IPS DF 6.9 (cell line): Measurements from ENCODE around the gene ZBTB8A.
"Not testable (repeated sequence)": the region's sequence is repeated elsewhere in the genome, so short reads cannot be mapped to it uniquely, and the experiment has no call there.

Experiments
- DNase-seq: peaks from one replicate; pipeline ENCODE4 v3.0.0-alpha.2; 2013; ENCODE audit warnings: low read depth, low spot score
- H3K27ac ChIP-seq: one replicate; pipeline ENCODE4 v1.5.1; 2013; ENCODE audit warnings: low read length, control low read depth
- H3K27me3 ChIP-seq: 2 replicates; pipeline ENCODE4 v1.6.1; 2013; ENCODE audit warnings: mild to moderate bottlenecking, low read length; ENCODE audit not compliant: control insufficient read depth, insufficient read depth
- H3K36me3 ChIP-seq: 2 replicates; pipeline ENCODE4 v1.6.1; 2013; ENCODE audit warnings: low read length; ENCODE audit not compliant: control insufficient read depth, insufficient read depth
- H3K4me1 ChIP-seq: 2 replicates; pipeline ENCODE4 v1.6.1; 2013; ENCODE audit warnings: low read length; ENCODE audit not compliant: control insufficient read depth, insufficient read depth
- H3K4me3 ChIP-seq: 2 replicates; pipeline ENCODE4 v1.5.1; 2013; ENCODE audit warnings: mild to moderate bottlenecking, low read length
- H3K9me3 ChIP-seq: 2 replicates; pipeline ENCODE4 v1.6.1; 2013; ENCODE audit warnings: low read length, inconsistent platforms; ENCODE audit not compliant: control insufficient read depth, insufficient read depth
- WGBS: extraction: QIAGEN DNeasy Blood & Tissue Kit; methylation state at CpG from one replicate; pipeline ENCODE4 v1.1.7; 2013; ENCODE audit warnings: mixed read lengths, missing lambda C conversion rate; ENCODE audit not compliant: insufficient read length, insufficient coverage; 5-methylcytosine and 5-hydroxymethylcytosine counted together

The ZBTB8A gene

DNA sequence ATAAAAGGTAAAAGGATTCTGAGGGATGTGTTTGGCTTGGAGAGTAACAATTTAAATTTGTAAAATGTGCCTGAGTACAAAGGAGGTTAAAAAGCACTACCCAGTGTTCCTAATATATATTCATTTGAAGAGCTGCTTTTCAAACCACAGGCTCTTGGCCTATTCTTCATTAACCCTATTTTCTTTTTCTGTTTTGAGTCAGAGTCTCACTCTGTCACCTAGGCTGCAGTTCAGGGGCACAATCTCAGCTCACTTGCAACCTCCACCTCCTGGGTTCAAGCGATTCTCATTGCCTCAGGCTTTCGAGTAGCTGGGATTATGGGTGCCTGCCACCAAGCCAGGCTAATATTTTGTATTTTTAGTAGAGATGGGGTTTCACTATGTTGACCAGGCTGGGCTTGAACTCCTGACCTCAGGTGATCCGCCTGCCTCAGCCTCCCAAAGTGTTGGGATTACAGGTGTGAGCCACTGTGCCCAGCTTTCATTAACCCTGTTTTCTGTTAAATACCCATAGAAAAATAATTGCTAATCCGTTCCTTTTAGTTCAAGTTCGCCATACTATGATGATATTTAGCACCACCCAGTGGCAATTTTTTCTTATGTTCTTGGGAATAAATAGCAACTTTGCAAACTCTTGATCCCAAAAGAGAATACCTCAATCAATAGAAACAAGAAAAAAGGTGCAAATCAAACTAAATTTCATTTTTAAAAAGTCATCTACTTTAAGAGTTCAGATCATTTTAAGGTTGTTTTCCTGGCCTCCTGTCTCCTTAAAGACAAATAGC is 80.7 kb downstream of the ZBTB8A start:
- no peaks in the 10 kb centered on the region for H3K4me1 ChIP-seq
- WGBS: no CpG with 5 or more reads among the region's 5 CpGs
- no peaks in the 10 kb centered on the region; the same call in 1 of the 2 replicates for H3K36me3 ChIP-seq
- H3K27me3 ChIP-seq: no peaks in the 10 kb centered on the region
- H3K27ac ChIP-seq: no peak overlapping the region
- H3K4me3 ChIP-seq: no peak overlapping the region
- no peak for DNase-seq
- H3K9me3 ChIP-seq: no peaks in the 10 kb centered on the region

- H3K4me3 ChIP-seq: no peak overlapping the region
- WGBS: no CpG with 5 or more reads among the region's 2 CpGs
- H3K27me3 ChIP-seq: no peaks in the 10 kb centered on the region
- no peak for DNase-seq
- no peak overlapping the region for H3K27ac ChIP-seq
- no peaks in the 10 kb centered on the region for H3K4me1 ChIP-seq
- no peaks in the 10 kb centered on the region; the same call in 1 of the 2 replicates for H3K36me3 ChIP-seq
- H3K9me3 ChIP-seq: no peaks in the 10 kb centered on the region
Observed at GRCh38 chr1:32622205-32622604, 83.0 kb downstream of the ZBTB8A start.

DNA sequence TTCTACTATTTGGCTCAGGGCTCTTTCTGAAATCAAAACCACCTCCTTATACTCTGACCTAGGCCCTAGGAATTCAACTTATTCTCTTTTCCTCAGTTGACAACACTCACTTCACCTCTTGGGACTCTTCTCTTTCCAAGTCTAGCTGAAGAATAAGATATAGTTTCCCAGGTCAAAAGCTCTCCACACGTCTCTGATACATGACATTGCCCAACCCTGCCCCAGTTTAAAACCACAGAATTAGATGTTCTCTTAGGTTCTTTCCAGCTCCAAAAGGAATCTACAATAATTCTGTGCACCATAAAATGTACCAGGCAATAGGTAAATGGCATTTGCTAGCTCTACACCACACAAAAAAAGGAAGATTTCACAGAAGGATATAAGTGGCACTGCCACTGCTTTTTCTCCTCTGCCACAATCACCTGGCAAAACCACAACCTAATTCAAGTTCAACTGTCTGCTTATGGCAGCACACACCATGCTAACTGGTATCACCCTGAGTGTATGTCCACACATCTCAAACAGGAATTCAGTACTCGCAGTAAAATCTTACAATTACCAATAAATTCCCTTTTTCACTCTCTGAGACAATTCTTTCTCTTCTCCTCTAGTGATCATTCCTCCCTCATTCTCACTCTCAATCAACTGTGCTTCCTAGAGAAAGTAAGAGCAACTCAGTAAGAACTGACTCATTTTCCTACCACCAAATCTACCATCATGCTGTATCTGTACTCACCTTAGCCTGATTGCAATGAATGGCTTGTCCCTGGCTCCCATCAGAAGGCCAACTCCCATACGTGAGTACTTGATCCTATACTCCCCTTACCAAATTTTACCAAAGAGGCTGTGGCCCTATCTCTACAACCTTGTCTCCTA is 83.8 kb downstream of the ZBTB8A start:
- no peak for DNase-seq
- no peaks in the 10 kb centered on the region for H3K27me3 ChIP-seq
- no peaks in the 10 kb centered on the region for H3K4me1 ChIP-seq
- no peaks in the 10 kb centered on the region; the same call in 1 of the 2 replicates for H3K36me3 ChIP-seq
- no peak overlapping the region for H3K27ac ChIP-seq
- H3K4me3 ChIP-seq: no peak overlapping the region
- no peaks in the 10 kb centered on the region for H3K9me3 ChIP-seq
- WGBS: 100% methylated on average over 1 of the region's 3 CpGs

DNA sequence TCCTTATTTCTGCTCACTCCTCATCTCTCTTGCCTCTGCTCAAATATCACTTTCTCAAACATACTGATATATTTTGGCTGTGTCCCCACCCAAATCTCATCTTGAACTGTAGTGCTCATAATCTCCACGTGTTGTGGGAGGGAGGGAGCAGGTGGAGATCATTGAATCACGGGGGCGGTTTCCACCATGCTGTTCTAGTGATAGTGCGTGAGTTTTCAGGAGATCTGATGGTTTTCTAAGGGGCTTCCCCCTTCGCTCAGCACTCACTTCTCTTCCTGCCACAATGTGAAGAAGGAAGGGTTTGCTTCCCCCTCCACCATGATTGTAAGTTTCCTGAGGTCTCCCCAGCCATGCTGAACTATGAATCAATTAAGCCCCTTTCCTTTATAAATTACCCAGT is 84.5 kb downstream of the ZBTB8A start:
- Histone ChIP-seq H3K9me3 (no peaks in the 10 kb centered on the region), H3K4me3 (no peak overlapping the region), H3K27me3 (no peaks in the 10 kb centered on the region), H3K27ac (no peak overlapping the region), H3K36me3 (peaks cover 2% of the 10 kb centered on the region; the same call in 1 of the 2 replicates), H3K4me1 (no peaks in the 10 kb centered on the region)
- WGBS: no CpG with 5 or more reads among the region's 5 CpGs
- no peak for DNase-seq

DNA sequence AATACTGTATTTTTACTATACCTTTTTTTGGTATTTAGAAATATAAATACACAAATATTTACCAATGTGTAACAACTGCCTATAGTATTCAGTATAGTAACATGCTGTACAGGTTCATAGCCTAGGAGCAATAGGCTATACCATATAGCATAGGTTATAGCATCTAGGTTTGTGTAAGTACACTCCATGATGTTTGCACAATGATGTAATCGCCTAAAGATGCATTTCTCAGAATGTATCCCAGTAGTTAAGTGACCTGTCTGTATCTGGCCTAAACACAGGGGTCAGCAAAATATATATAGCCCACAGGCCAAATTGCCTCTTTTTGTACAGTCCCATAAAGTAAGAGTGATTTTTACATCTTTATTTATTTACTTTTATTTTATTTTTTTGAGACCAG is 86.9 kb downstream of the ZBTB8A start:
- Histone ChIP-seq H3K4me3 (no peak overlapping the region), H3K4me1 (no peaks in the 10 kb centered on the region), H3K27ac (no peak overlapping the region), H3K27me3 (no peaks in the 10 kb centered on the region), H3K36me3 (peaks cover 5% of the 10 kb centered on the region; the same call in 1 of the 2 replicates), H3K9me3 (no peaks in the 10 kb centered on the region)
- DNase-seq: no peak
- no CpG with 5 or more reads among the region's 1 CpG for WGBS

GRCh38 chr1:32627596-32628162 is 88.5 kb downstream of the ZBTB8A start:
- peaks cover 5% of the 10 kb centered on the region; the same call in 1 of the 2 replicates for H3K36me3 ChIP-seq
- no CpG with 5 or more reads among the region's 11 CpGs for WGBS
- H3K27ac ChIP-seq: no peak overlapping the region
- H3K27me3 ChIP-seq: no peaks in the 10 kb centered on the region
- no peak for DNase-seq
- H3K9me3 ChIP-seq: no peaks in the 10 kb centered on the region
- no peak overlapping the region for H3K4me3 ChIP-seq
- peaks cover 2% of the 10 kb centered on the region; the same call in 1 of the 2 replicates for H3K4me1 ChIP-seq

- not testable (repeated sequence) for H3K4me3 ChIP-seq, H3K9me3 ChIP-seq, H3K27ac ChIP-seq, DNase-seq, H3K36me3 ChIP-seq, H3K27me3 ChIP-seq, H3K4me1 ChIP-seq
- WGBS: no CpG with 5 or more reads among the region's 4 CpGs
Observed at GRCh38 chr1:32630173-32630572, 90.9 kb downstream of the ZBTB8A start.

DNA sequence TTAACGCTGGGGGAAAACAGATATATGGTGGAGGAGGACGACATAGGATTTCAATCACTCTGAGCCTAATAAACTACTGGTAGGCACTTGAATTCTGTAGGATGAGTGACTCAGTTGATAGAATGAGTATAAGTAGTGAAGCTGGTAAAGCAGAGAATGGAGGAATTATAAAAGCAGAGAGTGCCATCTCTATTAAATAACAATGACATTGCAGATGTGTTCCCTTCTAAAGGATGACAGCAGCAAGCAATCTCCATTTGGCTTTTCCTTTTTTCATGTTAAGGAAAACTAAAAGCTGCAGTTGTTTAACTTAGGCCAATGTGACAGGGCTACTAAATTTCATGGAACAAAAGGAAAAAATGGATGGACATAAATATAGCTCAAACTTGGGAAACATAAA is 93.6 kb downstream of the ZBTB8A start:
- no CpG with 5 or more reads among the region's 2 CpGs for WGBS
- H3K9me3 ChIP-seq: no peaks in the 10 kb centered on the region
- H3K27me3 ChIP-seq: no peaks in the 10 kb centered on the region
- H3K36me3 ChIP-seq: peaks cover 5% of the 10 kb centered on the region; the same call in 1 of the 2 replicates
- H3K4me3 ChIP-seq: no peak overlapping the region
- no peak for DNase-seq
- H3K27ac ChIP-seq: no peak overlapping the region
- H3K4me1 ChIP-seq: peaks cover 2% of the 10 kb centered on the region

DNA sequence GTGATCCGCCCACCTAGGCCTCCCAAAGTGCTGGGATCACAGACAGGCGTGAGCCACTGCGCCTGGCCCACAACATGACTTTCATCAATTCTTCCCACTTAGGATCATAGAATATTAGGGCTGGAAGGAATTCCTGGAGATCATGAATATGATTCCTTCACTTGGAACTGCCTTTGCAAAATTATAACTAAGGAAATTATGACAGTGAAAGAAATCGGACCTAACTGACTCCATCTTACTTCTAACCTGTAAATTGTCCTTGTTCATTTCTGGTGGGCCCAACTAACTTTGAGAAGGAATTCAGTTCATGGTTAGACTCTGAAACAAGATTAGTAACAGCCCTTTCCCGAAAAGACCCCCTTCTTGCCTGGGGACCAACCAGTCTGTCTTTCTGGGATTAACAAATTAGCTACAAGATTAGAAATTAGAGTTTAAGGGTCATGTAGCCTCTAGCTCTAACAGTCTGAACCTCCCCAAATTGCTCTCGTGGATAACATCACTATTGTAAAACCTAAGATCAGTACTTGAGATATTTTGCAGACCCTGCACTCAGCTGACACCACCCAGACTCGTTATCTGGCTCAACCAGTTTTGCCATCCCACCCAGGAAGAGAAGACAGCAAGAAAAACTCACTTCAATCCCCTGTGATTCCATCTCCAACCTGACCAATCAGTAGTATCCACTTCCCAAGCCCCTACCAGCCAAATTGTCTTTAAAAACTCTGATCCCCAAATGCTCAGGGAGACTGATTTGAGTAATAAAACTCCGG is 96.5 kb downstream of the ZBTB8A start:
- H3K36me3 ChIP-seq: no peaks in the 10 kb centered on the region
- H3K9me3 ChIP-seq: no peaks in the 10 kb centered on the region
- H3K4me1 ChIP-seq: peaks cover 2% of the 10 kb centered on the region
- no peak overlapping the region for H3K4me3 ChIP-seq
- WGBS: no CpG with 5 or more reads among the region's 8 CpGs
- H3K27ac ChIP-seq: no peak overlapping the region
- DNase-seq: no peak
- H3K27me3 ChIP-seq: no peaks in the 10 kb centered on the region
